Endothelial cell of umbilical vein (primary cell): Measurements from ENCODE around the gene DCHS1. TPM values are rescaled to one million over a fixed set of nuclear protein-coding genes. Genes with fewer than 3 reads are reported as not detected.

Experiments
- BruUV-seq: library from RNA; stranded (reverse); fragments of 400-500 nt; replicated peaks from 2 replicates; lab custom pipeline; 2021; lab: Mats Ljungman, UMichigan
- CTCF ChIA-PET: fragments of 300-600, 350-600 bp; sonication (Branson Sonifier 250); formaldehyde crosslinking; loops from one replicate; lab custom pipeline; 2021; ENCODE audit warnings: antibody characterized with exemption, inconsistent platforms; lab: Charles Lee
- POLR2A ChIA-PET: fragments of 300-600, 350-600 bp; sonication (Branson Sonifier 250); formaldehyde crosslinking; loops from one replicate; lab custom pipeline; 2021; ENCODE audit warnings: antibody characterized with exemption, inconsistent platforms; lab: Charles Lee
- DNase-seq: peaks from one replicate; pipeline ENCODE4 v3.0.0-alpha.2; 2011; ENCODE audit warnings: low read depth, low spot score
- FAIRE-seq: peaks from 2 replicates; lab custom pipeline; 2011; peaks lifted over from hg19 to GRCh38; lab: Jason Lieb, UNC
- H2AFZ ChIP-seq: 2 replicates; pipeline ENCODE4 v1.6.0; 2012; ENCODE audit warnings: low read depth, low read length, control low read depth, inconsistent platforms
- H3K27ac ChIP-seq: 2 replicates; pipeline ENCODE4 v1.5.1; 2011; ENCODE audit warnings: low read depth, mild to moderate bottlenecking, control low read depth, low read length, moderate library complexity; ENCODE audit not compliant: insufficient read depth
- H3K27me3 ChIP-seq, 2 experiments: 2 replicates each; pipeline versions ENCODE4 v1.6.0 to v1.6.1; 2011; ENCODE audit warnings: low read length in 2 of 2, mixed read lengths in 1 of 2; ENCODE audit not compliant: control insufficient read depth in 2 of 2, insufficient read depth in 2 of 2
- H3K36me3 ChIP-seq, 2 experiments: 2 replicates in 1 of 2; 3 replicates in 1 of 2; pipeline ENCODE4 v1.5.1; 2011; ENCODE audit warnings: low read length in 2 of 2, mild to moderate bottlenecking in 1 of 2, moderate library complexity in 1 of 2; ENCODE audit not compliant: control insufficient read depth in 2 of 2, insufficient read depth in 2 of 2; ENCODE audit errors: extremely low read depth in 1 of 2
- H3K4me1 ChIP-seq: 3 replicates; pipeline ENCODE4 v1.5.1; 2011; ENCODE audit warnings: mild to moderate bottlenecking, low read length; ENCODE audit not compliant: control insufficient read depth, insufficient read depth; ENCODE audit errors: extremely low read depth
- H3K4me2 ChIP-seq: 2 replicates; pipeline ENCODE4 v1.6.1; 2011; ENCODE audit warnings: low read length, control low read depth, mixed read lengths; ENCODE audit not compliant: insufficient read depth
- H3K4me3 ChIP-seq, 3 experiments: fragments of 200-600 bp in 1 of 3; sonication (generic), shearing (Covaris generic) in 1 of 3; replicated peaks in 1 of 3; 2 replicates each; pipeline ENCODE4 v1.5.1; 2011 to 2016; ENCODE audit warnings: control low read depth in 3 of 3, low read length in 3 of 3, mild to moderate bottlenecking in 2 of 3, inconsistent platforms in 1 of 3, low read depth in 1 of 3, moderate library complexity in 1 of 3; ENCODE audit not compliant: insufficient read depth in 1 of 3
- H3K79me2 ChIP-seq: 2 replicates; pipeline ENCODE4 v1.6.0; 2012; ENCODE audit warnings: low read length, inconsistent platforms; ENCODE audit not compliant: control insufficient read depth, insufficient read depth
- H3K9ac ChIP-seq: replicated peaks from 2 replicates; pipeline ENCODE3; 2011; ENCODE audit warnings: low read length, control low read depth; ENCODE audit not compliant: insufficient read depth; ENCODE audit errors: extremely low read depth
- H3K9me1 ChIP-seq: replicated peaks from 3 replicates; pipeline ENCODE4 v1.6.0; 2011; ENCODE audit warnings: mild to moderate bottlenecking, low read length; ENCODE audit not compliant: control insufficient read depth, insufficient read depth; ENCODE audit errors: extremely low read depth
- H3K9me3 ChIP-seq: replicated peaks from 2 replicates; pipeline ENCODE4 v1.5.1; 2012; ENCODE audit warnings: low read length, inconsistent platforms; ENCODE audit not compliant: control insufficient read depth, insufficient read depth
- H4K20me1 ChIP-seq: replicated peaks from 2 replicates; pipeline ENCODE3; 2011; ENCODE audit warnings: mild to moderate bottlenecking, low read length; ENCODE audit not compliant: control insufficient read depth, insufficient read depth; ENCODE audit errors: extremely low read depth
- CTCF ChIP-seq, 2 donors: IDR thresholded peaks; 1 replicate in 1 of 2; 2 replicates in 1 of 2; pipeline ENCODE4 v1.5.1; 2011; ENCODE audit warnings: low read length in 2 of 2, mild to moderate bottlenecking in 2 of 2, moderate library complexity in 2 of 2, control low read depth in 1 of 2, inconsistent platforms in 1 of 2, low read depth in 1 of 2; ENCODE audit not compliant: insufficient read depth in 1 of 2; ENCODE audit errors: extremely low read depth in 1 of 2
- EZH2 ChIP-seq: IDR thresholded peaks from 2 replicates; pipeline ENCODE4 v1.6.1; 2012; ENCODE audit warnings: borderline replicate concordance, low read depth, mild to moderate bottlenecking, moderate library complexity, low read length, inconsistent platforms; ENCODE audit not compliant: severe bottlenecking
- FOS ChIP-seq: IDR thresholded peaks from 2 replicates; pipeline ENCODE4 v1.6.1; 2011; ENCODE audit warnings: mild to moderate bottlenecking, low read length, moderate library complexity, borderline replicate concordance; ENCODE audit not compliant: insufficient read depth
- GATA2 ChIP-seq: IDR thresholded peaks from 2 replicates; pipeline ENCODE4 v1.7.0; 2011; ENCODE audit warnings: low read depth, mild to moderate bottlenecking, moderate library complexity, mixed read lengths, low read length; ENCODE audit not compliant: insufficient read length, insufficient read depth
- JUN ChIP-seq: IDR thresholded peaks from 2 replicates; pipeline ENCODE4 v1.6.1; 2011; ENCODE audit warnings: borderline replicate concordance, low read depth; ENCODE audit not compliant: insufficient read length, insufficient read depth
- MAX ChIP-seq: IDR thresholded peaks from 2 replicates; pipeline ENCODE4 v1.6.1; 2011; ENCODE audit not compliant: insufficient read depth, insufficient read length
- MYC ChIP-seq: IDR thresholded peaks from one replicate; pipeline ENCODE4 v1.6.1; 2011; ENCODE audit warnings: mild to moderate bottlenecking, low read depth, low read length
- POLR2A ChIP-seq: IDR thresholded peaks from 2 replicates; pipeline ENCODE4 v1.6.1; 2012; ENCODE audit warnings: low read depth, mild to moderate bottlenecking, control low read depth, low read length
- POLR2AphosphoS5 ChIP-seq: IDR thresholded peaks from 2 replicates; pipeline ENCODE4 v1.6.1; 2012; ENCODE audit warnings: low read depth, mild to moderate bottlenecking, control low read depth, low read length, moderate library complexity; ENCODE audit not compliant: insufficient read depth
- dilution Hi-C: fragments of 300-500 bp; cut with MboI; formaldehyde crosslinking; loops from one replicate; pipeline ENCODE4 v1.15.0; 2019; ENCODE audit warnings: low sequenced_read_pairs; ENCODE audit not compliant: extremely low pct_ligation_motif_present
- intact Hi-C: fragments of 100-400 bp; cut with micrococcal nuclease; formaldehyde crosslinking; loops from one replicate; pipeline ENCODE4 v1.10.0; 2022
- polyA plus RNA-seq, 4 experiments: library from polyadenylated mRNA; depleted of rRNA in 3 of 4; stranded (reverse) in 3 of 4; unstranded in 1 of 4; fragments of >200 nt; gene quantifications; 2 replicates each; pipeline versions ENCODE4 v1.2.1 to v1.2.3, GENCODE V29; 2011 to 2012; ENCODE audit warnings: missing spikeins in 1 of 4
- total RNA-seq: library from RNA; stranded (reverse); gene quantifications from 2 replicates; pipeline ENCODE4 v1.2.3, GENCODE V29; 2021

The DCHS1 gene
- total and polyA plus RNA-seq, 2 donors (not counting 3 experiments of a cell fraction or from before 2014, with no cell fraction given): 56.2 to 73.0 TPM

GRCh38 chr11:6682936-6683861, 27.6 kb upstream of the DCHS1 start, which contains the start of gene MRPL17:
Gene MRPL17, minus strand, starts transcription at chr11:6683340. Its CDS starts 44 bp downstream, at chr11:6683296.
- peak; percentile 99 for FAIRE-seq
- BruUV-seq: TSS peak; percentile 65

More at GRCh38 chr11:6682936-6683861, 27.6 kb upstream of the DCHS1 start, which contains the start of gene MRPL17:
- Histone ChIP-seq H2AFZ (peak within 1 kb of the TSS; percentile 86), H3K9me3 (no peaks in the 10 kb centered on the region), H4K20me1 (no peaks in the 10 kb centered on the region), H3K27ac (peak within 1 kb of the TSS; percentile 82), H3K4me2 (peak within 1 kb of the TSS; percentile 92), H3K9me1 (no peaks in the 10 kb centered on the region), H3K4me3 (peak within 1 kb of the TSS; percentile 54 to 91 (median 61)), H3K79me2 (peaks cover 28% of the 10 kb centered on the region), H3K36me3 (peaks cover 0 to 6% of the 10 kb centered on the region in 2 experiments), H3K27me3 (no peaks in the 10 kb centered on the region), H3K9ac (peak within 1 kb of the TSS; percentile 93), H3K4me1 (peaks cover 22% of the 10 kb centered on the region)
- TF ChIP-seq EZH2: no peak
- TF ChIP-seq POLR2AphosphoS5: peak; percentile 93
- peak; percentile 62 for TF ChIP-seq MYC
- TF ChIP-seq GATA2: no peak
- TF ChIP-seq POLR2A: peak; percentile 97
- no peak for TF ChIP-seq JUN
- TF ChIP-seq MAX: peak; percentile 86
- no peak for TF ChIP-seq FOS
- TF ChIP-seq CTCF (IDR thresholded peaks at IDR 0.05; ENCODE audit: extremely low read depth in 1 of 2, insufficient read depth in 1 of 2, low read depth in 1 of 2, low read length in 2 of 2): peak; percentile 94 to 95
- POLR2A ChIA-PET: interaction anchor here (0.6 to 1.5 kb wide), 10 partner anchors 11 to 152 kb away, joined by 3 to 14 read pairs (median 4); partner anchors contain the start of genes TAF10 and TPP1
- CTCF ChIA-PET: interaction anchor here (0.6 to 3.9 kb wide), 36 partner anchors 8 to 305 kb away, joined by 3 to 48 read pairs (median 4); partner anchors contain the start of genes ARFIP2, DCHS1, ILK and RRP8
- intact Hi-C loops (loop anchor here (1.0 to 2.0 kb wide), 13 partner anchors 12 to 304 kb away; partner anchors contain the start of genes ARFIP2, ILK, RRP8 and TAF10), dilution Hi-C loops (no loop called here)
- DNase-seq: peak; percentile 100
